ENCODE results near the gene KRTAP6-3.

The KRTAP6-3 gene

GRCh38 chr21:30628109-30628508 is 35.9 kb downstream of the KRTAP6-3 start:
- no peak for DNase-seq

- no peak for DNase-seq
Observed at GRCh38 chr21:30629200-30629599, 37.0 kb downstream of the KRTAP6-3 start.

GRCh38 chr21:30634906-30635305 is 42.7 kb downstream of the KRTAP6-3 start, which contains the start of gene KRTAP20-2:
KRTAP20-2 (plus strand) TSS chr21:30635206; CDS start chr21:30635264, 58 bp downstream.
- DNase-seq: no peak

- no peak for DNase-seq
Observed at GRCh38 chr21:30638686-30639085, 46.4 kb downstream of the KRTAP6-3 start.

- no peak for DNase-seq
Observed at GRCh38 chr21:30642564-30642963, 50.3 kb downstream of the KRTAP6-3 start, which contains the start of gene KRTAP20-3. KRTAP20-3 (plus strand) TSS chr21:30642864.
